ENCODE measurements around the gene NDE1. TPM values are rescaled to one million over a fixed set of nuclear protein-coding genes. Genes with fewer than 3 reads are reported as not detected.

Gene NDE1
- total and polyA plus RNA-seq, 9 of the 15 experiments (the other 6 are each of a cell fraction or from before 2014, with no cell fraction given): 3.1 to 59.9 (median 30.0) TPM

MicroRNAs encoded within 50 kb of the gene (microRNA counts, 767-probe panel; counts per million panel counts)
- microRNA hsa-miR-484: 3,416 counts per million, percentile 74 among the panel's probes with 10 or more counts

Other genes with a start within 250 kb of the NDE1 start
- 1.1 and 2.9 TPM in 2 replicates for gene BMERB1, start 215.7 kb upstream of the NDE1 start, total RNA-seq (2014; rRNA removed)
- 0.47 and 1.3 TPM in 2 replicates for gene BMERB1, start 215.7 kb upstream of the NDE1 start, total RNA-seq (2014; rRNA removed; fragmentation: Illumina TruSeq; extraction: Trizol)
- 0.75 and 0.94 TPM in 2 replicates for gene BMERB1, start 215.7 kb upstream of the NDE1 start, total RNA-seq (2015; rRNA removed; fragmentation: Illumina TruSeq; extraction: Trizol)
- 0.98 and 1.5 TPM in 2 replicates for gene BMERB1, start 215.7 kb upstream of the NDE1 start, total RNA-seq (2021)
- 0.91 and 1.2 TPM in 2 replicates for gene BMERB1, start 215.7 kb upstream of the NDE1 start, polyA plus RNA-seq (2011; rRNA removed)
- gene BMERB1, start 215.7 kb upstream of the NDE1 start, polyA plus RNA-seq (2014; fragmentation: Illumina TruSeq; extraction: Trizol): 1.4 and 1.7 TPM in 2 replicates
- gene BMERB1, start 215.7 kb upstream of the NDE1 start, polyA plus RNA-seq (2014; fragmentation: Nextera tagmentation; extraction: Ambion mirVana): under 1 TPM; 0.29 to 0.31 TPM
- 1.3 and 1.8 TPM in 2 replicates for gene BMERB1, start 215.7 kb upstream of the NDE1 start, polyA plus RNA-seq (2014; rRNA removed)
- gene MARF1, start 7.1 kb upstream of the NDE1 start, total RNA-seq (2014; rRNA removed): 8.8 and 11.7 TPM in 2 replicates
- 8.6 and 12.4 TPM in 2 replicates for gene MARF1, start 7.1 kb upstream of the NDE1 start, total RNA-seq (2014; rRNA removed; fragmentation: Illumina TruSeq; extraction: Trizol)
- 8.8 and 9.1 TPM in 2 replicates for gene MARF1, start 7.1 kb upstream of the NDE1 start, total RNA-seq (2015; rRNA removed; fragmentation: Illumina TruSeq; extraction: Trizol)
- gene MARF1, start 7.1 kb upstream of the NDE1 start, total RNA-seq (2021): 29.9 and 33.2 TPM in 2 replicates
- 14.9 and 15.8 TPM in 2 replicates for gene MARF1, start 7.1 kb upstream of the NDE1 start, polyA plus RNA-seq (2011; rRNA removed)
- gene MARF1, start 7.1 kb upstream of the NDE1 start, polyA plus RNA-seq (2014; fragmentation: Illumina TruSeq; extraction: Trizol): 20.0 and 20.4 TPM in 2 replicates
- 1 to 10 TPM; 4.7 to 5.3 TPM for gene MARF1, start 7.1 kb upstream of the NDE1 start, polyA plus RNA-seq (2014; fragmentation: Nextera tagmentation; extraction: Ambion mirVana)
- 10.5 and 13.5 TPM in 2 replicates for gene MARF1, start 7.1 kb upstream of the NDE1 start, polyA plus RNA-seq (2014; rRNA removed)
- 0.05 TPM in 1 of 2 replicates, not detected in the other for gene MYH11, start 206.8 kb downstream of the NDE1 start, total RNA-seq (2014; rRNA removed)
- gene MYH11, start 206.8 kb downstream of the NDE1 start, total RNA-seq (2014; rRNA removed; fragmentation: Illumina TruSeq; extraction: Trizol): not detected in 2 replicates
- gene MYH11, start 206.8 kb downstream of the NDE1 start, total RNA-seq (2015; rRNA removed; fragmentation: Illumina TruSeq; extraction: Trizol): not detected in 2 replicates
- 0.47 and 0.78 TPM in 2 replicates for gene MYH11, start 206.8 kb downstream of the NDE1 start, total RNA-seq (2021)
- gene MYH11, start 206.8 kb downstream of the NDE1 start, polyA plus RNA-seq (2011; rRNA removed): not detected in 2 replicates
- gene MYH11, start 206.8 kb downstream of the NDE1 start, polyA plus RNA-seq (2014; fragmentation: Illumina TruSeq; extraction: Trizol): 0.03 TPM in 1 of 2 replicates, not detected in the other
- gene MYH11, start 206.8 kb downstream of the NDE1 start, polyA plus RNA-seq (2014; fragmentation: Nextera tagmentation; extraction: Ambion mirVana): under 1 TPM; 0.07 to 0.10 TPM
- 0.04 TPM in 1 of 2 replicates, not detected in the other for gene MYH11, start 206.8 kb downstream of the NDE1 start, polyA plus RNA-seq (2014; rRNA removed)
- gene CEP20, start 238.4 kb downstream of the NDE1 start, total RNA-seq (2014; rRNA removed): 41.3 and 44.9 TPM in 2 replicates
- gene CEP20, start 238.4 kb downstream of the NDE1 start, total RNA-seq (2014; rRNA removed; fragmentation: Illumina TruSeq; extraction: Trizol): 102 and 119 TPM in 2 replicates
- 91.8 and 104 TPM in 2 replicates for gene CEP20, start 238.4 kb downstream of the NDE1 start, total RNA-seq (2015; rRNA removed; fragmentation: Illumina TruSeq; extraction: Trizol)
- 61.2 and 74.2 TPM in 2 replicates for gene CEP20, start 238.4 kb downstream of the NDE1 start, total RNA-seq (2021)
- gene CEP20, start 238.4 kb downstream of the NDE1 start, polyA plus RNA-seq (2011; rRNA removed): 117 and 119 TPM in 2 replicates
- 93.3 and 113 TPM in 2 replicates for gene CEP20, start 238.4 kb downstream of the NDE1 start, polyA plus RNA-seq (2014; fragmentation: Illumina TruSeq; extraction: Trizol)
- gene CEP20, start 238.4 kb downstream of the NDE1 start, polyA plus RNA-seq (2014; fragmentation: Nextera tagmentation; extraction: Ambion mirVana): 100 to 1,000 TPM; 107 to 150 TPM
- 66.4 and 70.1 TPM in 2 replicates for gene CEP20, start 238.4 kb downstream of the NDE1 start, polyA plus RNA-seq (2014; rRNA removed)